Endothelial cell of umbilical vein (primary cell): ENCODE results near the gene ZNF254. TPM values are rescaled to one million over a fixed set of nuclear protein-coding genes. Genes with fewer than 3 reads are reported as not detected.

Experiments
- BruUV-seq: library from RNA; stranded (reverse); fragments of 400-500 nt; replicated peaks from 2 replicates; lab custom pipeline; 2021; lab: Mats Ljungman, UMichigan
- CTCF ChIA-PET: fragments of 300-600, 350-600 bp; sonication (Branson Sonifier 250); formaldehyde crosslinking; loops from one replicate; lab custom pipeline; 2021; ENCODE audit warnings: antibody characterized with exemption, inconsistent platforms; lab: Charles Lee
- POLR2A ChIA-PET: fragments of 300-600, 350-600 bp; sonication (Branson Sonifier 250); formaldehyde crosslinking; loops from one replicate; lab custom pipeline; 2021; ENCODE audit warnings: antibody characterized with exemption, inconsistent platforms; lab: Charles Lee
- DNase-seq: peaks from one replicate; pipeline ENCODE4 v3.0.0-alpha.2; 2011; ENCODE audit warnings: low read depth, low spot score
- FAIRE-seq: peaks from 2 replicates; lab custom pipeline; 2011; peaks lifted over from hg19 to GRCh38; lab: Jason Lieb, UNC
- H2AFZ ChIP-seq: 2 replicates; pipeline ENCODE4 v1.6.0; 2012; ENCODE audit warnings: low read depth, low read length, control low read depth, inconsistent platforms
- H3K27ac ChIP-seq: 2 replicates; pipeline ENCODE4 v1.5.1; 2011; ENCODE audit warnings: low read depth, mild to moderate bottlenecking, control low read depth, low read length, moderate library complexity; ENCODE audit not compliant: insufficient read depth
- H3K27me3 ChIP-seq, 2 experiments: 2 replicates each; pipeline versions ENCODE4 v1.6.0 to v1.6.1; 2011; ENCODE audit warnings: low read length in 2 of 2, mixed read lengths in 1 of 2; ENCODE audit not compliant: control insufficient read depth in 2 of 2, insufficient read depth in 2 of 2
- H3K36me3 ChIP-seq, 2 experiments: 2 replicates in 1 of 2; 3 replicates in 1 of 2; pipeline ENCODE4 v1.5.1; 2011; ENCODE audit warnings: low read length in 2 of 2, mild to moderate bottlenecking in 1 of 2, moderate library complexity in 1 of 2; ENCODE audit not compliant: control insufficient read depth in 2 of 2, insufficient read depth in 2 of 2; ENCODE audit errors: extremely low read depth in 1 of 2
- H3K4me1 ChIP-seq: 3 replicates; pipeline ENCODE4 v1.5.1; 2011; ENCODE audit warnings: mild to moderate bottlenecking, low read length; ENCODE audit not compliant: control insufficient read depth, insufficient read depth; ENCODE audit errors: extremely low read depth
- H3K4me2 ChIP-seq: 2 replicates; pipeline ENCODE4 v1.6.1; 2011; ENCODE audit warnings: low read length, control low read depth, mixed read lengths; ENCODE audit not compliant: insufficient read depth
- H3K4me3 ChIP-seq, 3 experiments: fragments of 200-600 bp in 1 of 3; sonication (generic), shearing (Covaris generic) in 1 of 3; replicated peaks in 1 of 3; 2 replicates each; pipeline ENCODE4 v1.5.1; 2011 to 2016; ENCODE audit warnings: control low read depth in 3 of 3, low read length in 3 of 3, mild to moderate bottlenecking in 2 of 3, inconsistent platforms in 1 of 3, low read depth in 1 of 3, moderate library complexity in 1 of 3; ENCODE audit not compliant: insufficient read depth in 1 of 3
- H3K79me2 ChIP-seq: 2 replicates; pipeline ENCODE4 v1.6.0; 2012; ENCODE audit warnings: low read length, inconsistent platforms; ENCODE audit not compliant: control insufficient read depth, insufficient read depth
- H3K9ac ChIP-seq: replicated peaks from 2 replicates; pipeline ENCODE3; 2011; ENCODE audit warnings: low read length, control low read depth; ENCODE audit not compliant: insufficient read depth; ENCODE audit errors: extremely low read depth
- H3K9me1 ChIP-seq: replicated peaks from 3 replicates; pipeline ENCODE4 v1.6.0; 2011; ENCODE audit warnings: mild to moderate bottlenecking, low read length; ENCODE audit not compliant: control insufficient read depth, insufficient read depth; ENCODE audit errors: extremely low read depth
- H3K9me3 ChIP-seq: replicated peaks from 2 replicates; pipeline ENCODE4 v1.5.1; 2012; ENCODE audit warnings: low read length, inconsistent platforms; ENCODE audit not compliant: control insufficient read depth, insufficient read depth
- H4K20me1 ChIP-seq: replicated peaks from 2 replicates; pipeline ENCODE3; 2011; ENCODE audit warnings: mild to moderate bottlenecking, low read length; ENCODE audit not compliant: control insufficient read depth, insufficient read depth; ENCODE audit errors: extremely low read depth
- EZH2 ChIP-seq: IDR thresholded peaks from 2 replicates; pipeline ENCODE4 v1.6.1; 2012; ENCODE audit warnings: borderline replicate concordance, low read depth, mild to moderate bottlenecking, moderate library complexity, low read length, inconsistent platforms; ENCODE audit not compliant: severe bottlenecking
- FOS ChIP-seq: IDR thresholded peaks from 2 replicates; pipeline ENCODE4 v1.6.1; 2011; ENCODE audit warnings: mild to moderate bottlenecking, low read length, moderate library complexity, borderline replicate concordance; ENCODE audit not compliant: insufficient read depth
- GATA2 ChIP-seq: IDR thresholded peaks from 2 replicates; pipeline ENCODE4 v1.7.0; 2011; ENCODE audit warnings: low read depth, mild to moderate bottlenecking, moderate library complexity, mixed read lengths, low read length; ENCODE audit not compliant: insufficient read length, insufficient read depth
- MYC ChIP-seq: IDR thresholded peaks from one replicate; pipeline ENCODE4 v1.6.1; 2011; ENCODE audit warnings: mild to moderate bottlenecking, low read depth, low read length
- POLR2A ChIP-seq: IDR thresholded peaks from 2 replicates; pipeline ENCODE4 v1.6.1; 2012; ENCODE audit warnings: low read depth, mild to moderate bottlenecking, control low read depth, low read length
- POLR2AphosphoS5 ChIP-seq: IDR thresholded peaks from 2 replicates; pipeline ENCODE4 v1.6.1; 2012; ENCODE audit warnings: low read depth, mild to moderate bottlenecking, control low read depth, low read length, moderate library complexity; ENCODE audit not compliant: insufficient read depth
- dilution Hi-C: fragments of 300-500 bp; cut with MboI; formaldehyde crosslinking; loops from one replicate; pipeline ENCODE4 v1.15.0; 2019; ENCODE audit warnings: low sequenced_read_pairs; ENCODE audit not compliant: extremely low pct_ligation_motif_present
- intact Hi-C: fragments of 100-400 bp; cut with micrococcal nuclease; formaldehyde crosslinking; loops from one replicate; pipeline ENCODE4 v1.10.0; 2022
- polyA plus RNA-seq, 4 experiments: library from polyadenylated mRNA; depleted of rRNA in 3 of 4; stranded (reverse) in 3 of 4; unstranded in 1 of 4; fragments of >200 nt; gene quantifications; 2 replicates each; pipeline versions ENCODE4 v1.2.1 to v1.2.3, GENCODE V29; 2011 to 2012; ENCODE audit warnings: missing spikeins in 1 of 4
- total RNA-seq: library from RNA; stranded (reverse); gene quantifications from 2 replicates; pipeline ENCODE4 v1.2.3, GENCODE V29; 2021
- TF ChIP-seq, protein P1 (sequence below): IDR thresholded peaks from 2 replicates; pipeline ENCODE4 v1.6.1; 2011; ENCODE audit not compliant: insufficient read depth, insufficient read length
- TF ChIP-seq, protein P2 (sequence below), 2 donors: IDR thresholded peaks; 1 replicate in 1 of 2; 2 replicates in 1 of 2; pipeline ENCODE4 v1.5.1; 2011; ENCODE audit warnings: low read length in 2 of 2, mild to moderate bottlenecking in 2 of 2, moderate library complexity in 2 of 2, control low read depth in 1 of 2, inconsistent platforms in 1 of 2, low read depth in 1 of 2; ENCODE audit not compliant: insufficient read depth in 1 of 2; ENCODE audit errors: extremely low read depth in 1 of 2

ZNF254 gene
- total and polyA plus RNA-seq, 2 donors (not counting 3 experiments of a cell fraction or from before 2014, with no cell fraction given) = 4.9 to 16.0 TPM

DNA sequence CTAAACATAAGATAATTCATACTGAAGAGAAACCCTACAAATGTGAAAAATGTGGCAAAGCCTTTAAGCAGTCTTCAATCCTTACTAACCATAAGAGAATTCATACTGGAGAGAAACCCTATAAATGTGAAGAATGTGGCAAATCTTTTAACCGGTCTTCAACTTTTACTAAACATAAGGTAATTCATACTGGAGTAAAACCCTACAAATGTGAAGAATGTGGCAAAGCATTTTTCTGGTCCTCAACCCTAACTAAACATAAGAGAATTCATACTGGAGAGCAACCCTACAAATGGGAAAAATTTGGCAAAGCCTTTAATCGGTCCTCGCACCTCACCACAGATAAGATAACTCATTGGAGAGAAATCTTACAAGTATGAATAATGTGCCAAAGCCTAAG is 40.6 kb downstream of the ZNF254 start:
- Histone ChIP-seq H3K27me3 (no peaks in the 10 kb centered on the region), H4K20me1 (no peaks in the 10 kb centered on the region), H3K4me1 (no peaks in the 10 kb centered on the region), H3K9ac (no peak overlapping the region), H2AFZ (no peak overlapping the region), H3K4me3 (no peak overlapping the region), H3K9me3 (peaks cover 16% of the 10 kb centered on the region), H3K4me2 (no peak overlapping the region), H3K79me2 (no peaks in the 10 kb centered on the region), H3K27ac (no peak overlapping the region), H3K36me3 (peaks cover 0 to 2% of the 10 kb centered on the region in 2 experiments), H3K9me1 (no peaks in the 10 kb centered on the region)
- FAIRE-seq (no peak), DNase-seq (no peak)
- POLR2A ChIA-PET = no interaction called here
- intact Hi-C loops (no loop called here), dilution Hi-C loops (no loop called here)
- CTCF ChIA-PET = no interaction called here
- no TSS peak for BruUV-seq
- TF ChIP-seq, protein P1, sequence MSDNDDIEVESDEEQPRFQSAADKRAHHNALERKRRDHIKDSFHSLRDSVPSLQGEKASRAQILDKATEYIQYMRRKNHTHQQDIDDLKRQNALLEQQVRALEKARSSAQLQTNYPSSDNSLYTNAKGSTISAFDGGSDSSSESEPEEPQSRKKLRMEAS = no peak
- TF ChIP-seq EZH2 (no peak), POLR2AphosphoS5 (no peak), FOS (no peak), MYC (no peak)
- TF ChIP-seq, protein P2, sequence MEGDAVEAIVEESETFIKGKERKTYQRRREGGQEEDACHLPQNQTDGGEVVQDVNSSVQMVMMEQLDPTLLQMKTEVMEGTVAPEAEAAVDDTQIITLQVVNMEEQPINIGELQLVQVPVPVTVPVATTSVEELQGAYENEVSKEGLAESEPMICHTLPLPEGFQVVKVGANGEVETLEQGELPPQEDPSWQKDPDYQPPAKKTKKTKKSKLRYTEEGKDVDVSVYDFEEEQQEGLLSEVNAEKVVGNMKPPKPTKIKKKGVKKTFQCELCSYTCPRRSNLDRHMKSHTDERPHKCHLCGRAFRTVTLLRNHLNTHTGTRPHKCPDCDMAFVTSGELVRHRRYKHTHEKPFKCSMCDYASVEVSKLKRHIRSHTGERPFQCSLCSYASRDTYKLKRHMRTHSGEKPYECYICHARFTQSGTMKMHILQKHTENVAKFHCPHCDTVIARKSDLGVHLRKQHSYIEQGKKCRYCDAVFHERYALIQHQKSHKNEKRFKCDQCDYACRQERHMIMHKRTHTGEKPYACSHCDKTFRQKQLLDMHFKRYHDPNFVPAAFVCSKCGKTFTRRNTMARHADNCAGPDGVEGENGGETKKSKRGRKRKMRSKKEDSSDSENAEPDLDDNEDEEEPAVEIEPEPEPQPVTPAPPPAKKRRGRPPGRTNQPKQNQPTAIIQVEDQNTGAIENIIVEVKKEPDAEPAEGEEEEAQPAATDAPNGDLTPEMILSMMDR (IDR thresholded peaks at IDR 0.05; ENCODE audit: extremely low read depth in 1 of 2, insufficient read depth in 1 of 2, low read depth in 1 of 2, low read length in 2 of 2) = no peak

DNA sequence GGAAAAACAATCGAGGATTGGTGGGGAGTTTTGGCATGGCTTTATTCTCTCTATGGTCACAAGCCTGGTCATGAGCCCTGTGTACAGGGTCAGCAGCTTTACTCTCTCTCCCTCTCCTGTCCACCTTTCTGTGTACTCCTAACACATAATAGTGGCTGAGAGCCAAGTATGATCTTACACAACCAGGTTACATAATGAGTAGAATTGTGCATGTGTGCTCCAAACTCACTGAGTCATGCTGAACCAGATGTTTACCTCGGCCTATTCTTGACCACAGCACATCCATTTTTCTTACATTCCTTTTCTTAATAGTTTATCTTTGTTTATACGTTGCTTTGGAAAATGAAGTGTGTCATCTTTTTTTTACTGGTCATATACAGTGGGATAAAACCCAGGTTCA is 53.1 kb downstream of the ZNF254 start:
- Histone ChIP-seq H3K27ac (no peak overlapping the region), H3K4me3 (no peak overlapping the region), H3K9me3 (peaks cover 4% of the 10 kb centered on the region), H2AFZ (no peak overlapping the region), H3K79me2 (no peaks in the 10 kb centered on the region), H3K4me1 (no peaks in the 10 kb centered on the region), H4K20me1 (no peaks in the 10 kb centered on the region), H3K9me1 (no peaks in the 10 kb centered on the region), H3K36me3 (no peaks in the 10 kb centered on the region), H3K27me3 (no peaks in the 10 kb centered on the region), H3K9ac (no peak overlapping the region), H3K4me2 (no peak overlapping the region)
- FAIRE-seq (peak; percentile 40), DNase-seq (peak; percentile 24)
- TF ChIP-seq GATA2 = no peak
- TF ChIP-seq POLR2A = no peak
- TF ChIP-seq FOS = no peak
- TF ChIP-seq, protein P2 (IDR thresholded peaks at IDR 0.05; ENCODE audit: extremely low read depth in 1 of 2, insufficient read depth in 1 of 2, low read depth in 1 of 2, low read length in 2 of 2) = no peak
- TF ChIP-seq, protein P1 = no peak
- TF ChIP-seq EZH2 = no peak
- ChIA-PET CTCF (no interaction called here), POLR2A (no interaction called here)
- intact Hi-C loops (no loop called here), dilution Hi-C loops (no loop called here)
- BruUV-seq = no TSS peak
